K562 (cell line): ENCODE data around the gene GABARAPL2. TPM values are rescaled to one million over a fixed set of nuclear protein-coding genes. Genes with fewer than 3 reads are reported as not detected.
A peak's percentile ranks its signal among the peaks of the same experiment; 100 is the strongest.

ENCODE experiments used
- CXXC5 ChIP-seq: fragments of 250-450 bp; sonication (Bioruptor Pico); IDR thresholded peaks from 2 replicates; pipeline ENCODE4 v1.8.0; 2022; ENCODE audit warnings: inconsistent platforms, mild to moderate bottlenecking, moderate library complexity
- SRSF1 ChIP-seq: fragments of 200-400 bp; formaldehyde crosslinking; IDR thresholded peaks from 2 replicates; pipeline ENCODE4 v1.6.1; 2017; ENCODE audit warnings: mild to moderate bottlenecking, low read depth, low read length, moderate library complexity
- TAF1 ChIP-seq: IDR thresholded peaks from 2 replicates; pipeline ENCODE4 v1.6.1; 2011; ENCODE audit warnings: mild to moderate bottlenecking, low read length, moderate library complexity; ENCODE audit not compliant: insufficient read depth, control insufficient read depth, severe bottlenecking; ENCODE audit errors: extremely low read depth
- TBL1XR1 ChIP-seq, 2 experiments: IDR thresholded peaks; 2 replicates each; pipeline ENCODE4 v1.6.1; 2012; ENCODE audit warnings: improper control_type of control experiment in 2 of 2, low read length in 2 of 2, mild to moderate bottlenecking in 1 of 2
- TBP ChIP-seq: optimal IDR thresholded peaks from 2 replicates; pipeline ENCODE3; 2011; ENCODE audit warnings: low read depth, low read length, improper control_type of control experiment
- ZNF282 ChIP-seq: sonication (generic); formaldehyde crosslinking; IDR thresholded peaks from 2 replicates; pipeline ENCODE4 v1.8.1; 2023; ENCODE audit warnings: missing genetic modification reagents
- polyA plus RNA-seq, 8 experiments: library from polyadenylated mRNA; depleted of rRNA in 4 of 8; stranded (reverse) in 5 of 8; unstranded in 3 of 8; fragments of >200 nt; fragmentation: Nextera tagmentation in 2 of 8; fragmentation: Illumina TruSeq in 1 of 8; extraction: Ambion mirVana in 2 of 8; extraction: Trizol in 1 of 8; gene quantifications; 2 replicates each; pipeline versions ENCODE4 v1.2.1 to v1.2.3, GENCODE V29; 2011 to 2014; ENCODE audit warnings: inconsistent platforms in 1 of 8, missing spikeins in 1 of 8
- total RNA-seq, 7 experiments: library from RNA; depleted of rRNA in 6 of 7; stranded (reverse); fragments of >200 nt in 6 of 7; fragmentation: Illumina TruSeq in 2 of 7; extraction: Trizol in 2 of 7; gene quantifications; 2 replicates each; pipeline versions ENCODE4 v1.2.1 to v1.2.3, GENCODE V29; 2011 to 2021; ENCODE audit warnings: low replicate concordance in 1 of 7
- TF ChIP-seq, protein P1 (sequence below): fragments of 150-350 bp; IDR thresholded peaks from 2 replicates; pipeline ENCODE4 v1.6.1; 2014; ENCODE audit warnings: low read depth, mild to moderate bottlenecking, low read length, borderline replicate concordance
- TF ChIP-seq, protein P2 (sequence below): fragments of 450-650 bp; IDR thresholded peaks from 2 replicates; pipeline ENCODE4 v1.6.1; 2016; ENCODE audit warnings: low read depth
- TF ChIP-seq, protein P3 (sequence below): sonication (generic); formaldehyde crosslinking; IDR thresholded peaks from 2 replicates; pipeline ENCODE4 v1.9.0; 2022; ENCODE audit warnings: mild to moderate bottlenecking, missing genetic modification reagents
- TF ChIP-seq, protein P4 (sequence below): sonication (generic); formaldehyde crosslinking; IDR thresholded peaks from 2 replicates; pipeline ENCODE4 v1.8.1; 2023; ENCODE audit warnings: mild to moderate bottlenecking, missing genetic modification reagents

Gene GABARAPL2
- total and polyA plus RNA-seq, 9 of the 15 experiments (the other 6 are each of a cell fraction or from before 2014, with no cell fraction given): 42.1 to 288 (median 91.8) TPM

DNA sequence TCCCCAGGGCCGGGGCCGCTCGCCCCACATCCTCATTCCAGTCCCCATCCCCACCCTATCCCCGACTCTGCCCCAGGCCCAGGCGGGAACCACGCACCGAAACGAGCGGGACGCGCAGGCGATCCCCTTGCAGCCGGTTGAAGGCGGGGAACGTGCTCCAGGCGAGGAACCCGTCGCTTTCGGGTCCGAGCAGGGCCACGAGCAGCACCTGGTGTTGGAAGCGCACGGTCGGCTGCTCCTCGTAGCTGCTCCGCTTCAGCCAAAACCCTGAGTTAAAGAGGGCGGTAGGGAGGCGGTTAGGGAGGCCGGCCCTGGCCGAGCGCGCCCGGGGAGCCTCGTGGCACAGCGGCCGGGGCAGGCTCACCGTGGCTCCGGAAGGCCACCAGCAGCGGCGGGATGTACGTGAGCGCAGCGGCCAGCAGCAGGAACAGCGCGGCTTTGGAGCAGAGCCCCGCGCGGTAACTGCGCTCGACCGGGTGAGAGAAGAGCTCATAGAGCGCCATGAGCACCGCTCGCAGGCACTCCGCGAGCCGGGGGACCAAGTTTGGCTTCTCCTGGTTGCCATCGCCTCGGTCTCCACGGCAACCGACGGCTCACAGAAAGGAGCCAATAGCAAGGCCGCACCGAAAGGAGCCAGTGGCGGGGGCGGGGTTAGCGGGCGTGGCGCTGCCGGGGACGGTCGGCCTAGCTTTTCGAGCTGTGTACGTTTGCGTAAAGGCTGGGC is 10.3 kb upstream of the GABARAPL2 start, which contains the start of gene TMEM231 (continued):
- TF ChIP-seq, protein P1, sequence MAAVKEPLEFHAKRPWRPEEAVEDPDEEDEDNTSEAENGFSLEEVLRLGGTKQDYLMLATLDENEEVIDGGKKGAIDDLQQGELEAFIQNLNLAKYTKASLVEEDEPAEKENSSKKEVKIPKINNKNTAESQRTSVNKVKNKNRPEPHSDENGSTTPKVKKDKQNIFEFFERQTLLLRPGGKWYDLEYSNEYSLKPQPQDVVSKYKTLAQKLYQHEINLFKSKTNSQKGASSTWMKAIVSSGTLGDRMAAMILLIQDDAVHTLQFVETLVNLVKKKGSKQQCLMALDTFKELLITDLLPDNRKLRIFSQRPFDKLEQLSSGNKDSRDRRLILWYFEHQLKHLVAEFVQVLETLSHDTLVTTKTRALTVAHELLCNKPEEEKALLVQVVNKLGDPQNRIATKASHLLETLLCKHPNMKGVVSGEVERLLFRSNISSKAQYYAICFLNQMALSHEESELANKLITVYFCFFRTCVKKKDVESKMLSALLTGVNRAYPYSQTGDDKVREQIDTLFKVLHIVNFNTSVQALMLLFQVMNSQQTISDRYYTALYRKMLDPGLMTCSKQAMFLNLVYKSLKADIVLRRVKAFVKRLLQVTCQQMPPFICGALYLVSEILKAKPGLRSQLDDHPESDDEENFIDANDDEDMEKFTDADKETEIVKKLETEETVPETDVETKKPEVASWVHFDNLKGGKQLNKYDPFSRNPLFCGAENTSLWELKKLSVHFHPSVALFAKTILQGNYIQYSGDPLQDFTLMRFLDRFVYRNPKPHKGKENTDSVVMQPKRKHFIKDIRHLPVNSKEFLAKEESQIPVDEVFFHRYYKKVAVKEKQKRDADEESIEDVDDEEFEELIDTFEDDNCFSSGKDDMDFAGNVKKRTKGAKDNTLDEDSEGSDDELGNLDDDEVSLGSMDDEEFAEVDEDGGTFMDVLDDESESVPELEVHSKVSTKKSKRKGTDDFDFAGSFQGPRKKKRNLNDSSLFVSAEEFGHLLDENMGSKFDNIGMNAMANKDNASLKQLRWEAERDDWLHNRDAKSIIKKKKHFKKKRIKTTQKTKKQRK: no peak
- TF ChIP-seq, protein P2, sequence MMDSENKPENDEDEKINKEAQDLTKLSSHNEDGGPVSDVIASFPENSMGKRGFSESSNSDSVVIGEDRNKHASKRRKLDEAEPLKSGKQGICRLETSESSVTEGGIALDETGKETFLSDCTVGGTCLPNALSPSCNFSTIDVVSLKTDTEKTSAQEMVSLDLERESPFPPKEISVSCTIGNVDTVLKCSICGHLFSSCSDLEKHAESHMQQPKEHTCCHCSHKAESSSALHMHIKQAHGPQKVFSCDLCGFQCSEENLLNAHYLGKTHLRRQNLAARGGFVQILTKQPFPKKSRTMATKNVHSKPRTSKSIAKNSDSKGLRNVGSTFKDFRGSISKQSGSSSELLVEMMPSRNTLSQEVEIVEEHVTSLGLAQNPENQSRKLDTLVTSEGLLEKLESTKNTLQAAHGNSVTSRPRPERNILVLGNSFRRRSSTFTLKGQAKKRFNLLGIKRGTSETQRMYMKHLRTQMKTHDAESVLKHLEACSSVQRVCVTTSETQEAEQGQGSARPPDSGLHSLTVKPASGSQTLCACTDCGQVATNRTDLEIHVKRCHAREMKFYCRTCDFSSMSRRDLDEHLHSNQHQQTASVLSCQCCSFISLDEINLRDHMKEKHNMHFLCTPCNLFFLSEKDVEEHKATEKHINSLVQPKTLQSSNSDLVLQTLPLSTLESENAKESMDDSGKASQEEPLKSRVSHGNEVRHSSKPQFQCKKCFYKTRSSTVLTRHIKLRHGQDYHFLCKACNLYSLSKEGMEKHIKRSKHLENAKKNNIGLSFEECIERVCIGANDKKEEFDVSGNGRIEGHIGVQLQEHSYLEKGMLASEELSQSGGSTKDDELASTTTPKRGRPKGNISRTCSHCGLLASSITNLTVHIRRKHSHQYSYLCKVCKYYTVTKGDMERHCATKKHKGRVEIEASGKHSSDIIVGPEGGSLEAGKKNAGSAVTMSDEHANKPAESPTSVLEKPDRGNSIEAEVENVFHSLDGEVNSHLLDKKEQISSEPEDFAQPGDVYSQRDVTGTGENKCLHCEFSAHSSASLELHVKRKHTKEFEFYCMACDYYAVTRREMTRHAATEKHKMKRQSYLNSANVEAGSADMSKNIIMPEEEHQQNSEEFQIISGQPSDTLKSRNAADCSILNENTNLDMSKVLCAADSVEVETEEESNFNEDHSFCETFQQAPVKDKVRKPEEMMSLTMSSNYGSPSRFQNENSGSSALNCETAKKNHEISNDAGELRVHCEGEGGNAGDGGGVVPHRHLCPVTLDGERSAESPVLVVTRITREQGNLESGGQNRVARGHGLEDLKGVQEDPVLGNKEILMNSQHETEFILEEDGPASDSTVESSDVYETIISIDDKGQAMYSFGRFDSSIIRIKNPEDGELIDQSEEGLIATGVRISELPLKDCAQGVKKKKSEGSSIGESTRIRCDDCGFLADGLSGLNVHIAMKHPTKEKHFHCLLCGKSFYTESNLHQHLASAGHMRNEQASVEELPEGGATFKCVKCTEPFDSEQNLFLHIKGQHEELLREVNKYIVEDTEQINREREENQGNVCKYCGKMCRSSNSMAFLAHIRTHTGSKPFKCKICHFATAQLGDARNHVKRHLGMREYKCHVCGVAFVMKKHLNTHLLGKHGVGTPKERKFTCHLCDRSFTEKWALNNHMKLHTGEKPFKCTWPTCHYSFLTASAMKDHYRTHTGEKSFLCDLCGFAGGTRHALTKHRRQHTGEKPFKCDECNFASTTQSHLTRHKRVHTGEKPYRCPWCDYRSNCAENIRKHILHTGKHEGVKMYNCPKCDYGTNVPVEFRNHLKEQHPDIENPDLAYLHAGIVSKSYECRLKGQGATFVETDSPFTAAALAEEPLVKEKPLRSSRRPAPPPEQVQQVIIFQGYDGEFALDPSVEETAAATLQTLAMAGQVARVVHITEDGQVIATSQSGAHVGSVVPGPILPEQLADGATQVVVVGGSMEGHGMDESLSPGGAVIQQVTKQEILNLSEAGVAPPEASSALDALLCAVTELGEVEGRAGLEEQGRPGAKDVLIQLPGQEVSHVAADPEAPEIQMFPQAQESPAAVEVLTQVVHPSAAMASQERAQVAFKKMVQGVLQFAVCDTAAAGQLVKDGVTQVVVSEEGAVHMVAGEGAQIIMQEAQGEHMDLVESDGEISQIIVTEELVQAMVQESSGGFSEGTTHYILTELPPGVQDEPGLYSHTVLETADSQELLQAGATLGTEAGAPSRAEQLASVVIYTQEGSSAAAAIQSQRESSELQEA: peak; percentile 89
- TF ChIP-seq TBP (peak; percentile 45), SRSF1 (peak; percentile 84; the same call in 1 of the 2 replicates), ZNF282 (CRISPR knock-in tag) (0 out of 2 replicates have a peak, but pooled peaks have one; percentile 74), TBL1XR1 (IDR thresholded peaks at IDR 0.05; ENCODE audit: low read length in 2 of 2) (peak in 1 of 2 experiments; percentile 35; a peak in 1 of 4 replicates), CXXC5 (peak; percentile 44; the same call in 1 of the 2 replicates), TAF1 (peak; percentile 56)
- TF ChIP-seq, protein P3, sequence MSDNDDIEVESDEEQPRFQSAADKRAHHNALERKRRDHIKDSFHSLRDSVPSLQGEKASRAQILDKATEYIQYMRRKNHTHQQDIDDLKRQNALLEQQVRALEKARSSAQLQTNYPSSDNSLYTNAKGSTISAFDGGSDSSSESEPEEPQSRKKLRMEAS (CRISPR knock-in tag): peak; percentile 85
- TF ChIP-seq, protein P4, sequence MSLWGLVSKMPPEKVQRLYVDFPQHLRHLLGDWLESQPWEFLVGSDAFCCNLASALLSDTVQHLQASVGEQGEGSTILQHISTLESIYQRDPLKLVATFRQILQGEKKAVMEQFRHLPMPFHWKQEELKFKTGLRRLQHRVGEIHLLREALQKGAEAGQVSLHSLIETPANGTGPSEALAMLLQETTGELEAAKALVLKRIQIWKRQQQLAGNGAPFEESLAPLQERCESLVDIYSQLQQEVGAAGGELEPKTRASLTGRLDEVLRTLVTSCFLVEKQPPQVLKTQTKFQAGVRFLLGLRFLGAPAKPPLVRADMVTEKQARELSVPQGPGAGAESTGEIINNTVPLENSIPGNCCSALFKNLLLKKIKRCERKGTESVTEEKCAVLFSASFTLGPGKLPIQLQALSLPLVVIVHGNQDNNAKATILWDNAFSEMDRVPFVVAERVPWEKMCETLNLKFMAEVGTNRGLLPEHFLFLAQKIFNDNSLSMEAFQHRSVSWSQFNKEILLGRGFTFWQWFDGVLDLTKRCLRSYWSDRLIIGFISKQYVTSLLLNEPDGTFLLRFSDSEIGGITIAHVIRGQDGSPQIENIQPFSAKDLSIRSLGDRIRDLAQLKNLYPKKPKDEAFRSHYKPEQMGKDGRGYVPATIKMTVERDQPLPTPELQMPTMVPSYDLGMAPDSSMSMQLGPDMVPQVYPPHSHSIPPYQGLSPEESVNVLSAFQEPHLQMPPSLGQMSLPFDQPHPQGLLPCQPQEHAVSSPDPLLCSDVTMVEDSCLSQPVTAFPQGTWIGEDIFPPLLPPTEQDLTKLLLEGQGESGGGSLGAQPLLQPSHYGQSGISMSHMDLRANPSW (CRISPR knock-in tag): peak; percentile 75; the same call in 1 of the 2 replicates
